Measurements from ENCODE around the gene PTPRN2.
"Not testable (repeated sequence)": the region's sequence is repeated elsewhere in the genome, so short reads cannot be mapped to it uniquely, and the experiment has no call there.

Gene PTPRN2

DNA sequence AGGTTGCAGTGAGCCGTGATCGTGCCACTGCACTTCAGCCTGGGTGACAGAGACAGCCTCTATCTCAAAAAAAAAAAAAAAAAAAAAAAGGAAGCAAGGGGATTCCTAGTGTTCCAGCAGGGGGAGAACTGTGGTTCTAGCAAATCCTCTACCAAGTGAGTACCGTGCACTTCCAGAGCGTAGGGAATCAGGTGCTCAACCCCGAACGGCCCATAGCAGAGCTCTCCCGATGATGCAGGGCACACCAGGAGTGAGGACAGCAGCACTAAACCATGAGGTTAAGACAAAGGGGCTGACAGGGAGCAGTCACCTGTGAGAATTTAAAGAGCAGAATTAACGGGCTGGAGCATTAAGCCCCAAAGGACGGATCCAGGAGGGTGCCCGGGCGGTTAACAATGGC lies 173.6 kb downstream of the PTPRN2 start:
- no peak for DNase-seq

DNA sequence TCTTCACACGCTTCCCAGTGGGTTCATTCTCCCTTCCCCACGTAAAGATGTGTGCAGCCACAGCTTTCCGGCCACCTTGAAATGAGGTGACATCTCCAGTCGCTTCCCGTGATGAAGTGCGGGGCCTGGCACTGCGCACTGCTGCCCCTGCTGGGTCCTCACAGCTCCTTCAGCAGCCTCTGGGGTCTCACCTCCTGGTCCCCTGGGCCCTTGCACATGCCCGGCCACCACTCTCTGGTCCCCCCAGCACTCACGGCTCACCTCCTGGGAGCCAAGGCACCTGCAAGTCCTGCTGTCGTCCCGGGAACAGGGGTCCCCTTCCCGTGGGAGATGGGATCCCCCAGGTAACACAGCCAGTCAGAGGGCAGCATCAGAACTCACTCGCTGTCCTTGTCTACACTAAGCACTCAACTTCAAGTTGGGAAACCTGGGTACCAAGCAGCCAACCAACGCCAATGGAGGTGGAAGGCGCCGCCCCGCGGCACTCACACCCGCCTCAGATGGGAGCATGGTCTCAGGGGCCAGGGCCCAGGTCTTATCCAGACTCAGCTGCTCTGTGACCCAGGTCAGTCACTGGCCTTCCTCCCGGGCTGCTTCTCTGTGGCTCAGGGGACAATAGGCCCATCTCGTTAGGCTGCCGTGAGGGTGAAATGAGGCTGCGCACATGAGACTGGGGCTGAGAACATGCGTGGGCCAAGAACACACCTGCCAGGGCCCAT lies 176.2 kb downstream of the PTPRN2 start:
- no peak for DNase-seq

DNA sequence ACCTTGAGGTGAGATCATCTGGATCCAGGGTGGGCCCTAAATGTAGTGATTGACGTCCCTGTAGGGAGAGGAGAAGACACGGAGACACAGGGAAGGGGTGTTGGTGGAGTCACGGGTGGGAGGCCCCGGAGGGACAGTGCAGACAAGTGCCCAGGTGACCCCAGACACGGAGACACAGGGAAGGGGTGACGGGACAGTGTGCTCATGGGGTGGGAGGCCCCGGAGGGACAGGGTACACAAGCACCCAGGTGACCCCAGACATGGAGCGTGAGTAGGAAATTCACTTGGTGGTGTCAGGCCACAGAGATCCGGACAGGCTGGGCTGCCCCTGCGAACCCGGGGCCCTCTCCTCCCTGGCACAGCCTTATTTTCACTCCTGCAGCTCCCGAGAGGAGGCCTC lies 176.9 kb downstream of the PTPRN2 start:
- no peak for DNase-seq

DNA sequence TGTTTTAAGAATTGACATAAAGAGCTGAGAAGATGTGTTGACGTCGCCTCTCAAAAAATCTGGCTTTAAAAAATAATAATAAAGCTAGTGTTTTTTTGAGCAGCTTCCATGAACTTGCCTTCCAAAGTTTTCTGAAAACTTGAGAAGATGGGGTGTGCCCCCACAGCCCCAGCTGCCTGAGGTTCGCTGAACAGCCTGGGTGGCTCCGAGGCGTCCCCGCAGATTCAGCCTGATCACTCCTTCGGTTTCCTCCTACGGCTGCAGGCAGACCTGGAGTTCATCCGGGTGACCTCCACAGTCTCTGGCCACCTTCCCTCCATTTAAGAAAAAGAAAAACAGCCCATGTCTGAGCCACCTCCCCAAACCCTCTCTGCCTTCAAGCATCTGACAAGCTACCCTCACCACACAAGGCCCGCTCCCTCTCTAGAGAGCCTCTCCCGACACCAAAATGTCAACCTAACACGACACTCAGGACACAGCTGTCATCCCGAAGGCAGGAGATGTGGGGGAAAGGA lies 177.8 kb downstream of the PTPRN2 start:
- DNase-seq = no peak

DNA sequence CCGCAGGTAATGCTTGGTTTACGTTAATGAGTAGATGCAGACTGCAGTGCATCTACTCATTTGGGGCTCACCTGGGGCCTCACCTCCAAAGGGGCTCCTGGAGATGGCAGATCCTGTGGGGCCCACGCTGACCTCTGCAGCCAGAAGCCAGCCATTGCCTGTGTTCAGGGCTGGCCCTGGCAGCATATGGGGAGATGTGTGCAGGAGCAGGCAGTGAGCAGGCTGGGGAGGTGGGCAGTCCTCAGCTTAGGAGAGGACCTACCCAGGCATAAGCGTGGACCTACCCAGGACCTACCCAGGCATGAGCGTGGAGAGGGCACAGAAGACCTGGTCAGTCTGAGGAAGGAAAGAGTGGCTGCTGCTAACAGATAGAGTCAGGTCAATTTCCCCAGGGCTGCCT lies 178.5 kb downstream of the PTPRN2 start:
- no peak for DNase-seq

DNA sequence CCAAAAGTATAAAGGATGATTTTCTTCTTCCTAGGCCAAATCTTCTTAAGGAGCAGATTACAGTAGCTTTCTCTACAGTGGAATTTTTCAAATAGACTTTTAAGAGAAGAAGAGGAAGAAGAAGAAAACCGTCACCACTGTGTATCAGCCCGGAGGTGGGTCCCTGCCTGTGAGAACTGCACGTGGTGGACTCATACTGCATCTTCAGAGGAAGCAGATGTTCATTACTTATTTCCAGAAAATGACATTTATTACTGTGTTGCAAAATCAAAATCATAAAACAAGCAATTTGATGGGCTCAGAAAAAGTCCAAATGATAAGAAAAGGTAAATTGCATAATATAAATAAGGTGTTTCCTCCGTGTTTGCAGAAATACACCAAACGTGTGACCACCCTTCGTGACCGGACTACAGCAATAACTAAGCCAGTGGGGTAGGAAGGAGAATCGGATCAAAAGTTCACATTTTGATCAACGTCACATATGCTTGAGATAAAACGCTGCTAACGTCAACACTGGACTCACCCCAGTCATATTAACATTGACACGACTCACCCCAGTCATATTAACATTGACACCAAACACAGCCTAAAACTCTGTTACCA lies 179.2 kb downstream of the PTPRN2 start:
- DNase-seq = no peak

DNA sequence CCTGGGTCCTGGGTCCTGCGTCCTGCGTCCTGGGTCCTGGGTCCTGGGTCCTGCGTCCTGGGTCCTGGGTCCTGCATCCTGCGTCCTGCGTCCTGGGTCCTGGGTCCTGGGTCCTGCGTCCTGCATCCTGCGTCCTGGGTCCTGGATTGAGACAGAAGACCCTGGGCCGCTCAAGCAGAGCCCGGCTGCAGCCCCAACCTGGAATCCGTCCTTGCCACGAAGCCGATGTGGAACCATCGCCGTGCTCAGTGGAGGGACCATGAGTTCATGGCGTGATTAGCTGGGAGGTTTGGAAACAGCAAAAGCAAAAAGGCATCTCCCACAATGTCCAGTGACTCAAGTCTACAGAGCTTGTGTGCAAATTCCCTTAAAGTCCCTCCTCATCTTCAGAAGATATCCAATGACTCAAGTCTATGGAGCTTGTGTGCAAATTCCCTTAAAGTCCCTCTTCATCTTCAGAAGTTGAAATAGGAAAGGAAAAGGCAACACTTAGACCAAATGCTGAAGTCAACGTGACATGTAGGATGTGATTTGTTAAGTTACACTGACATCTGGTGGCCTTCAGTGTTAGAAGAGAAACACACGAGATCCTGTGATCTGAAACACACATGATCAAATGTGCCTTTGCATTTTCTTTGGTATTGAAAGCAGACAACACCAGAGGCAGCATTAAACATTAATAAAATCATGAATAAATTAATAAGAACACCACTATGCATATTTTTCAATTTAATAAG lies 179.9 kb downstream of the PTPRN2 start:
- DNase-seq = no peak

DNA sequence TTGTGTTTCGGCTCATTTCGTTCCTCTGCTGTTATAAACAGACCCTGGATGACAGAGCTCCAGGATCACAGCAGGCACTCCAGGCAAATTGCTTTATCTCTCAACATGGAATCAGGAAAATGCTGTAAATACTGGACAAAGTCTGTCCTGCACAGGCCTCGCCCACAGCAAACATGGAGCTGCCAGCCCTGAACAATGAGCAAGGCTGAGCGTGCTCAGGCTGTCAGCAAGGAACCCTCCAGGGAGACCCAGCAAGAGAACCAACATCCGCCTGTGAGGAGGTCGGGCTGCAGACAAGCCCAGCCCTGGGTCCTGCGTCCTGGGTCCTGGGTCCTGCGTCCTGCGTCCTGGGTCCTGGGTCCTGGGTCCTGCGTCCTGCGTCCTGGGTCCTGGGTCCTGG lies 180.8 kb downstream of the PTPRN2 start:
- no peak for DNase-seq

DNA sequence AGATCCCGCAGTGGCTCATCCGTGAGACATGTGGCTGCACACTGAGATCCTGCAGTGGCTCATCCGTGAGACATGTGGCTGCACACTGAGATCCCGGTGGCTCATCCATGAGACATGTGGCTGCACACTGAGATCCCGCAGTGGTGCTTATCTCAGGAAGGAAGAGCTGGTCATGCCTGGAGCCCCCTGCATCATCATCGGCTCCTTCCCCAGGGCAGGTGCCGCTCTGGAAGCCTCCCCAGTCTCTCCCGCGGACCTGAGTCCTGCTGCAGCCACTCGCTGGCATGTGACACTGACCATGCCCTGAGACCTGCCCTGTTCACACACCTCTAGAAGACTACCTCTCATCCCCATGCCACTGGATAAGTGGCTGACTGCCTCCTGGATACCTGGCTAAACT lies 181.3 kb downstream of the PTPRN2 start:
- no peak for DNase-seq

DNA sequence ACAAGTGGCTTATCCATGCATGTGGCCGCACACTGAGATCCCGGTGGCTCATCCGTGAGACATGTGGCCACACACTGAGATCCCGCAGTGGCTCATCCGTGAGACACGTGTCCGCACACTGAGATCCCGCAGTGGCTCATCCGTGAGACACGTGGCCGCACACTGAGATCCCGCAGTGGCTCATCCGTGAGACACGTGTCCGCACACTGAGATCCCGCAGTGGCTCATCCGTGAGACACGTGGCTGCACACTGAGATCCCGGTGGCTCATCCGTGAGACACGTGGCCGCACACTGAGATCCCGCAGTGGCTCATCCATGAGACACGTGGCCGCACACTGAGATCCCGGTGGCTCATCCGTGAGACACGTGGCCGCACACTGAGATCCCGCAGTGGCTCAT lies 181.9 kb downstream of the PTPRN2 start:
- DNase-seq = not testable (repeated sequence)

DNA sequence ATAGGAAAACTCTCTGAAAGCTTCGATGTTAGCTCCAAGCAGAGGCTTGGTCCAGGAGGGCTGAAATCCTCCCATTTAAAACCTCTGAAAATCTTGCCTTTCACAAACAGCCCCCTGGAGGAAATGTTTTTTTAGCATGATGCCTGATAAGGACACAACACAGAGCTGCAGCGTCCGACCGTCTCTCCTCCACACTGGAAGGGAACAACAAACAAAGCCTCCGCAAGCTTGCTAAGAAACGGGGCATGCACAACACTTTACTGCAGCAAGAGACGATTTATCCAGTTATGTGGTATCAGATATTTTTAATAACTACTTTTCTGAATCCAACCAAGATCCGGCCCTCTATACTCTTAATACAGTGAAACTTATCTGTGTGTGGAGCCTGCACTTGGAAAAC lies 182.3 kb downstream of the PTPRN2 start:
- no peak for DNase-seq

DNA sequence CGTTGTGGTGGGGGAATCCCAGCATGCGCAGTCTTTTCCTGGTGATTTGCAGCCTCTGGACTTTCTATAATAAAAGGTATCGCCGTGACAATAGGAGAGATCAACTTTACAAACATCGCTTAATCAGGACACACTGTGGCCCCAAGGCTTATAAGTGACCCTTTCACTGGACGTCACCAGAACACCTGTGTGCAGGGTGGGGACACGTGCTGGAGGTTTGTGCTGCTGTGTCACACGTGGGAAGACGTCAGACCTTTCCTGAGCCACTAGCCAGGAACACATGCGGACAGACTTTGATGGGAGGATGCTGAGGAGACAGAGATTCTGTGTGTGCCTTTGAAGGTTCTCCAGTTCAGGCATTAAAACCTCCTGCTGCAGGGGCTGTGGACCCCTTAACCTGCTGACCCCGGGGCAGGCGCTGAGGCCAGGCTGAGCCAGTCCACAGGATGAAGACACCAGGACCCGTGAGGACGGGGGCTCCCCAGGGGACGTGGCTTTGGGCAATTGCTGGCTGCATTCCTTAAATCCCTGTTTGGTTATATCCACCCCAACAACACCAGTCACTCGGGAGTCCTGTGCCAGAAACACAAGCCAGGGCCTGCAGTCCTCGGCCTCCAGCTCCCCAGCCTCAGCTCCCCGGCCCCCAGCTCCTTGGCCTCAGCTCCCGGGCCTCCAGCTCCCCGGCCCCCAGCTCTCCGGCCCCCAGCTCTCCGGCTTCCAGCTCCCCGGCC lies 183.4 kb downstream of the PTPRN2 start:
- no peak for DNase-seq

DNA sequence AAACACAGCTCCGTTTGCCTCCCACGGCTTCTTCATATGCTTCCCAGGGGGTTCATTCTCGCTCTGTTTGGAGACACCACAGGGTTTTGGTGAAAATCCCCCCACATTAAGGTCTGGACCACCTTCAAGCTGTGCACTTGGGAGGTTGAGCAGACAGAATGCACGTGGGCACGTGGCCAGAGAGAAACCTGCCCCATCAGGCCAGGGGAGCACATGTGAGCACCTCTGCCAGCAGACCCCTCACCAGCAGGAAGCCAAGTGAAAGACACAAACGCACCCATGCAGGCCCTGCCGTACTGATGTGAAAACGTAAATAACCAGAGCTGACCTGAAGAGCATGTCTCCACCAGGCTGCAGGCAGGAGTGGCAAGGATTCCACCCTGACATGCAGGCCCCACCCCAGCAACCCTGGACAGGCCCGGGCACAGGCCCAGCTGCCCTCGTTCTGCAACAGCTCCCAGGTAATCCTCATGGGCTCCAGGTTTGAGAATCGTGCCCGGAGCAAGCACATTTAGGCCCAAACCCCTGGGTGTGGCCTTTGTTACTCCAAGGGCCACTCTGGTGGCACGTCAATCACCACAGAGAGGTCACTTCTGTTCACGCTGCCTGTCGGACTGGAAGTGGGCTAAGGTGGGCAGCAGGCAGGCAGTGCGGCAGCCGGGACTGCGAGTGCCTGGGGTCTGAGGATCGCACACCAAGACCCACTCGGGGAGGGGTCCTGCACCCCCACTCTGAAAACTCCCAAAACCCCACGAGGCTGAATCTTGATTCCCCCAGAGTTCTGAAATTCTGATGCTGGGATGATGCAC lies 184.4 kb downstream of the PTPRN2 start:
- DNase-seq = no peak

DNA sequence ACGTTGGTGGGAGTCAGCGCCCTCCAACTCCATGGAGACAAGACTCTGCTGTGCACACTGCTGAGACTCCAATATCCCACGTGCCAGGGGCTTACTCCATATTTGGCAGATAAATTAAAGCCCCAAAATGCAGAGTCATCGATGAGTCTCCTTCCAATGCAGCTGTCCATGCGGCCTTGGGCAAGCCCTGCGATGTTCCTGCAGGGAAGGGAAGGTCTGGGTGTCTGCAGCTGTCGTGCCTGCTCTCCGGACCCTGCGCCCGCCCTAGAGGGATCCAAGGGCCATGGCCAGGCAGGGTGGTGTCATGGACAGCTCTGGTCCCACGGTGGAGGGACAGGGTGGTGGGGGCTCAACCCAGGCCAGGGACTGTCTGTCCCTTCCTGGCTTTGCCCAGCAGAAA lies 185.2 kb downstream of the PTPRN2 start:
- DNase-seq = no peak

DNA sequence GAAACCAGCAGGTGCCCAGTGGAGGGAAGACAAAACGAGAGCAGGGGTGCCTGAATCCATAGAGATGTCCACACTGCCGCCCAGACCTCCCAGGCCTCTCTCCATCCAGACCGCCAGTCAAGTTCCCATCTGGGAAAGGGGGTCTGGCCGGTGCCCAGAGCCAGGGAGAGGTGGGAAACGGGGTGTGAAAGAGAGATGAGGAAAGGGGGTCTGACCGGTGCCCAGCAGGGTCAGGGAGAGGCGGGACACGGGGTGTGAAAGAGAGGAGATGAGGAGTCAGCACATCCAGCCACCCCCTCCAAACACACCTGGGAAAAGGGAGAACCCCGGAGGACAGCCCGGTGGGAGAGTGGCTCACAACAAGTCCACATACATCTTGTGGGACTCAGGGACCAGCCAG lies 185.8 kb downstream of the PTPRN2 start:
- DNase-seq = no peak

DNA sequence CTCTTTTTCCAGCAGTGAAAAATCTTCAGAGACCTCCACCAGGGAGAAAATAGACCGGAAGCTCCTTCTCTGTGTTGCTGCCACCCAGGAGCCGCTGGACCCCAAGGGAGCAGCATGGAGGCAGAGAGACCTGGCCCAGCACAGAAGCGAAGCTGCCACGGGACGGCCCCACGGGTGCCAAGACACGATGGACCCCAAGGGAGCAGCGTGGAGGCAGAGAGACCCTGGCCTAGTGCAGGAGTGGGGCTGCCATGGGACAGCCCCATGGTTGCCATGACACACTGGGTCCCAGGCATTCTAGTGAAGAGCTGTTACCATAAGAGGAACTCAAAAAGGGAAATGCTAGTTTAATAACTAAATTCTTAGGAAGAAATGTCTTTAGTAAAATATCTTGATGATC lies 186.3 kb downstream of the PTPRN2 start:
- no peak for DNase-seq

DNA sequence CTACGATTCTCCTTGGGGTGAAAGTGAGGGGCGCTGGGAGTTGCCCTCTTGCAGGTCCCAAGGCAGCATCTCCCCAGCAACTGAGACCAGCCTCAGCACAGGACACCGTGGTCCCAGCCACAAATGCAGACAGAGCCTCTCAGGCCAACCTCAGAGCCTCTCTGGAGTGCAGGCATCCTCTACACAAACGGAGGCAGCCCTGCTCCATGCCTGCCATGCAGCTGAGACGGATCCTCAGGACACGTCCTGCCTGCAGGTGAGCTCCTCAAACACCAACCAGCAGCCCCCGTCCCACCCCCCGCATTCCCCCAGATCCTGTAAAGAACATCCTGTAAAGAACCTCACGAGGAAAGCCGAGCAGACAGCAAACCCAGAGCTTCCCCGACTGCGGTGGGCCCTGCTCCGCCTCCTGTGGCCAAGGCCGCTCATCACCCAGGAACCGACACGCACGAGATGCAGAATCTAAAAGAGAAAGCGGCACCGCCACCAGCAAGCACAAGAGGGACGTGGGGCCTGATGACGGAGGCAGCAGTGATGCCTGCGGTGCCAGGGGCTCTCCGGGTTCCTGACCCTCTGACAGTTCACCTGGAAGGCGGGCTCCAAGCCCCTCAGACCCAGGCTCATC lies 186.9 kb downstream of the PTPRN2 start:
- DNase-seq = no peak

DNA sequence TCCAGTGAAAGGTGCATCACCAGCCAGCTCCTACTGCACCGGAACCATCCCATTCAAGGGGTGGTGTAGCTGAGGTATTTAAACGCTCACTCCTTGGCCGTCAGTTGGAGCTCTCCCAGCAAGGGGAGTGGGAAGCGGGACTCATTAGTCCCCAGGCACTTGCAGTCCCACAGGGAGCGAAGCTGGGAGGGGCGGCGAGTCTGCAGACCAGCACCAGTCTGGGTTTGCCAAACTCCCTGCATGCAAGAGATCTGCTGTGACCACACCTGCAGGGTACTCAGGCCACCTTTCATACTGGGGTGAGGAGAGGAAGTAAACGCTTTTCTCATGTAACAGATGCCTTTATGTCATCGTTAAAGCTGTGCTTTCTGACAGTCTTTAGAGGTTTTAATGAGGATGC lies 187.9 kb downstream of the PTPRN2 start:
- no peak for DNase-seq

DNA sequence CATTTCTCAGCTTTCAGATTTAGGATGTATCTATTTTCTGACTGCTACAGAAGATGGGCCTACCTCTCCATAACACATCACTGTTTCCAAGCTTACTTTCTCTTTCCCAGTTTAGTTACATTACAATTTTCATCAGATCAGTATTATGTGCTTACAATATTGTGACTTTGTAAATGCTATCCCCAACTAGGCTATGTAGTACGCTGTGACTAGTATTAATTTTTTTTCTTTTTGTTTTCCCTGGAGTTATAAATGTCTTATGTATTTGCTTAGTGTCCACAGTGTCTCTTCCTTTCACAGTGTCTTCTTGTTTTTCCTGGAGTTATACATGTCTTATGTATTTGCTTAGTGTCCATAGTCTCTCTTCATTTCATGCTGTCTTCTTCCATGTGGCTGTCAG lies 188.9 kb downstream of the PTPRN2 start:
- DNase-seq = no peak

DNA sequence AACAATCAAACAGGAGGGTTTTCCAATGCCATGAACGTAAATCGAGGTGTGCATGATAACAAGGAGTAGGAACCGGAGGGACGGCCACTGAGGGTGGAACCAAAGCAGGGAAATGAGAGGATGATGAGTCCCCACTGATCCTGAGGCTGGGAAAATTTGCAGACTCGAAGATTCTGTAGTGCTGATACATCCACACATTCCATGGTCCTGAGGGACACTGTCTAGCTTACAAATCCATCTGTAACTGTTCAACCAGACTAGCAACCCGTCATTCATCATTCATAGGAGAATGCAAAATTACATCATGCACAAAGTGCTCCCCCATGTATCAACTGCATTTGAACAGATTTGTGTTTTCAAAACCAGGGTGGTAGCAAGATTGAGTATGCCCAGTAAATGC lies 189.7 kb downstream of the PTPRN2 start:
- DNase-seq = no peak

DNA sequence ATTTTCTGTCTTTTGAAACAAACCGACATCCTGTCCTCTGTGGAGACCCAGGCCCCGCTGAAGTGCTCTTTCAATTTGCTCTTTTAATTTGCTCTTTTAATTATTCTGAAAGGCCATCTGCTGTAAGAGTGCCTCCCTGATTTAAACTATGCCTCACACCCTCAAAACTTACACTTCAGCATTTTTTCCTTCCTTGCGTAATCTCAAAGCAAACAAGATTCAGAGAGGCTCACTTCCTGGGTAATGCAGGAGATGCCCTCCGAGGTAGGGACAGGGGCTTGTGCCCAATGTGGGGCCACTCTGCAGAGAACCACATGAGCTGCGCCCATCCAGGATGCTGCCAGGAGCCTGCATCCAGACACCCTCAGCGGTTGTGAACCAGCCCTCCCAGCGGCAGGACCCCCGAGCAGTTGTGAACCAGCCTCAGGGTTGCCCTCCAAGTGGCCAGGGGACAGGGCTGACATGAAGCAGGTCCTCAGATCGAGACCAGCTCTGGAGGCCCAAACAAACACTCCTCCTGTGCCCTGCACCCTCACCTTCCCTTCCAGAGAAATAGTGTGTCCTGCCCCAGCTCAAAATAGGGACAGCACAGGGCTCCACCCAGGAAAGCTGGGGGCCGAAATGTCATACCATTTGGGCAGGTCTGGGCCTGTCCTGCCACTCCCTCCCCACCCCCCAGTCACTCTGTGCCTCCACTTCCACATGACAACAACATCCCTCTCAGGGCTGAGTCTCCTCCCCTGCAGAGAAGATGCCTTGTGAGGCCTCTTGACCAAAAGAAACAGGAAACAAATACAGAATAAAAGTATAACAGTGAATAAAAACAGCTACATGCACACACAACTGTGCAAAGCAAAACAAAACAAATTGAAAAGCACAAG lies 190.4 kb downstream of the PTPRN2 start:
- DNase-seq = no peak

Measured in stimulated activated CD4-positive, alpha-beta T cell treated with anti-CD3 and anti-CD28 coated beads, Interleukin-4, amount 100 ng/mL, for 1 hour (primary cell).